Mesendoderm (in vitro differentiated cells): ENCODE results near the gene PRKAA2.

Source experiments
- DNase-seq: peaks from one replicate; pipeline ENCODE4 v3.0.0; 2013
- H2AK5ac ChIP-seq: 2 replicates; pipeline ENCODE4 v1.6.1; 2013; ENCODE audit warnings: low read length, inconsistent platforms
- H2BK120ac ChIP-seq: 2 replicates; pipeline ENCODE4 v1.6.1; 2013; ENCODE audit warnings: low read depth, mild to moderate bottlenecking, low read length, moderate library complexity, mixed read lengths
- H2BK15ac ChIP-seq: replicated peaks from 2 replicates; pipeline ENCODE4 v1.6.1; 2013; ENCODE audit warnings: low read depth, mild to moderate bottlenecking, moderate library complexity
- H2BK5ac ChIP-seq: 2 replicates; pipeline ENCODE4 v1.6.1; 2013; ENCODE audit warnings: low read length, inconsistent platforms
- H3K18ac ChIP-seq: 2 replicates; pipeline ENCODE4 v1.6.1; 2013; ENCODE audit warnings: mild to moderate bottlenecking, low read length, mixed read lengths
- H3K23ac ChIP-seq: one replicate; pipeline ENCODE4 v1.6.1; 2013; ENCODE audit warnings: low read length
- H3K27ac ChIP-seq: 2 replicates; pipeline ENCODE4 v1.5.1; 2013; ENCODE audit warnings: low read depth, mild to moderate bottlenecking, inconsistent platforms, low read length, moderate library complexity
- H3K27me3 ChIP-seq: 2 replicates; pipeline ENCODE4 v1.6.1; 2013; ENCODE audit warnings: low read length, control low read depth, mild to moderate bottlenecking, inconsistent platforms; ENCODE audit not compliant: insufficient read depth, poor library complexity
- H3K36me3 ChIP-seq: 2 replicates; pipeline ENCODE4 v1.6.1; 2013; ENCODE audit warnings: low read length, inconsistent platforms; ENCODE audit not compliant: control insufficient read depth, insufficient read depth
- H3K4ac ChIP-seq: one replicate; pipeline ENCODE4 v1.6.1; 2013; ENCODE audit warnings: low read depth, mild to moderate bottlenecking, low read length, moderate library complexity
- H3K4me1 ChIP-seq: 2 replicates; pipeline ENCODE4 v1.6.1; 2013; ENCODE audit warnings: low read depth, low read length, inconsistent platforms; ENCODE audit not compliant: control insufficient read depth
- H3K4me2 ChIP-seq: 2 replicates; pipeline ENCODE4 v1.6.1; 2013; ENCODE audit warnings: low read length
- H3K4me3 ChIP-seq: 2 replicates; pipeline ENCODE4 v1.5.1; 2013; ENCODE audit warnings: mild to moderate bottlenecking, low read length
- H3K56ac ChIP-seq: one replicate; pipeline ENCODE4 v1.6.1; 2013; ENCODE audit warnings: low read length
- H3K79me1 ChIP-seq: 2 replicates; pipeline ENCODE4 v1.6.1; 2013; ENCODE audit warnings: low read length, inconsistent platforms
- H3K79me2 ChIP-seq: 2 replicates; pipeline ENCODE4 v1.6.1; 2013; ENCODE audit warnings: mild to moderate bottlenecking, low read length; ENCODE audit not compliant: control insufficient read depth, insufficient read depth
- H3K9ac ChIP-seq: 2 replicates; pipeline ENCODE4 v1.6.1; 2013; ENCODE audit warnings: low read length, inconsistent platforms
- H4K5ac ChIP-seq: one replicate; pipeline ENCODE4 v1.6.1; 2013; ENCODE audit warnings: low read length
- H4K8ac ChIP-seq: one replicate; pipeline ENCODE4 v1.6.1; 2013; ENCODE audit warnings: low read depth, mild to moderate bottlenecking, control low read depth, low read length, moderate library complexity
- WGBS: extraction: QIAGEN DNeasy Blood & Tissue Kit; methylation state at CpG from one replicate; pipeline ENCODE4 v1.1.7; 2013; ENCODE audit warnings: low lambda C conversion rate, missing lambda C conversion rate; ENCODE audit not compliant: insufficient coverage; ENCODE audit errors: extremely low coverage; 5-methylcytosine and 5-hydroxymethylcytosine counted together

The PRKAA2 gene

DNA sequence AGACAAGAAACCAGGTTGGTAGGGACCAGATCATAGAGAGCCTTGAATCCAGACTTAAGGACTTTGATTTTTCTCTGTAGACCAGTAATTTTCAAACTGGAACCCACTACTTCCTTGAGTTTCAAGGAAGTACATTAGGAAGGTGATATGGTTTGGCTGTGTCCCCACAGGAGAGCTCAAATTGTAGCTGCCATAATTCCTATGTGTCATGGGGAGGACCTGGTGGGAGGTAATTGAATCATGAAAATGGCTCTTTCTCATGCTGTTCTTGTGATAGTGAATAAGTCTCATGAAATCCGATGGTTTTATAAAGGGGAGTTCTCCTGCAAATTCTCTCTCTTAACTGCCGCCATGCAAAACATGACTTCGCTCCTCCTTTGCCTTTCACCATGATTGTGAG lies 10.1 kb upstream of the PRKAA2 start:
- Histone ChIP-seq H3K79me1 (no peaks in the 10 kb centered on the region), H2BK120ac (no peak overlapping the region), H4K8ac (no peak overlapping the region), H3K36me3 (no peaks in the 10 kb centered on the region), H3K4ac (no peak overlapping the region), H3K79me2 (no peaks in the 10 kb centered on the region), H3K23ac (no peak overlapping the region), H3K18ac (no peak overlapping the region), H3K27ac (no peak overlapping the region), H2BK15ac (no peak overlapping the region), H2AK5ac (no peak overlapping the region), H3K4me3 (no peak overlapping the region), H3K27me3 (no peaks in the 10 kb centered on the region), H3K4me2 (no peak overlapping the region), H3K4me1 (no peaks in the 10 kb centered on the region), H3K56ac (no peak overlapping the region), H2BK5ac (no peak overlapping the region), H3K9ac (no peak overlapping the region), H4K5ac (no peak overlapping the region)
- WGBS, result no CpG with 5 or more reads among the region's 3 CpGs
- no peak for DNase-seq

DNA sequence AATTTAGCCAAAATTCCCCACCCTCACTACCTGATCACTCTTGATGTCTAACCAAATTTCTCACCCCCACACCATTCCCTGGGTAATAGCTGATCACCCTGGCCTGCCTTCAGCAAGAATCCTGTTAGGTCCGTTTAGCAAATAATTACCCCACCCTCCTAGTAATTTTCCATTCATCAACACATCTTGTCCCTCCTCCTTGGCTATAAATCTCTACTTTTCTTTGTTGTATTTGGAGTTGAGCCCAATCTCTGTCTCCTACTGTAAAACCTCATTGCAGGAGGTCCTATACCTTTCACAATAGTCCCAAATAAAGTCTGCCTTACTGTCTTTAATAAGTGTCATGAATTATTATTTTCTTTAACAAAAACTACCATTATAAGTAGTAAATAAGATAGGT lies 6.9 kb upstream of the PRKAA2 start:
- Histone ChIP-seq H3K4me1 (no peaks in the 10 kb centered on the region), H3K79me2 (no peaks in the 10 kb centered on the region), H3K27ac (no peak overlapping the region), H2BK5ac (no peak overlapping the region), H3K18ac (no peak overlapping the region), H3K4me2 (no peak overlapping the region), H3K4ac (no peak overlapping the region), H2BK15ac (no peak overlapping the region), H3K23ac (no peak overlapping the region), H2BK120ac (no peak overlapping the region), H3K4me3 (no peak overlapping the region), H3K27me3 (no peaks in the 10 kb centered on the region), H4K8ac (no peak overlapping the region), H3K79me1 (no peaks in the 10 kb centered on the region), H3K56ac (no peak overlapping the region), H3K36me3 (no peaks in the 10 kb centered on the region), H3K9ac (no peak overlapping the region), H2AK5ac (no peak overlapping the region), H4K5ac (no peak overlapping the region)
- no peak for DNase-seq
- WGBS, result no CpG with 5 or more reads among the region's 1 CpG

DNA sequence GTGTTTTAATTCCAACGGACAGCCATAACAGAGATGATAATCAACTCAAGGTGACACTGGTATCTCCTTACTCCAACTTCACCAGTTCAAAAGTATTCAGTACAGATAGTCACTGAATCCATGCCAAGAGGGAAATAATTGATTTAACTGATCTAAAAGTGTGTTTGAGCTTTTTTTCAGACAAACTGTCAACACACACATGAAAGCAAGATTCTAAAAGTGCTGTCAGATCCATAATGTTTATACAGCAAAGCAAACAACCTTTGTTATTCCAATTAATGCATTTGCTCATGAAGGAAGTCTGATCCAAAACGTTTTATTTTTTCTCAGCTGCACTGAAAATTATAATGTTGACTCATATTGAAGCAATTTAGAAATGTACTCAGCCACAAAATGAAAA lies 5.9 kb upstream of the PRKAA2 start:
- no peaks in the 10 kb centered on the region for H3K36me3 ChIP-seq
- no peak overlapping the region for H4K5ac ChIP-seq
- H3K18ac ChIP-seq, result no peak overlapping the region
- H3K56ac ChIP-seq, result no peak overlapping the region
- H3K4me3 ChIP-seq, result no peak overlapping the region
- H3K79me2 ChIP-seq, result no peaks in the 10 kb centered on the region
- no peaks in the 10 kb centered on the region for H3K4me1 ChIP-seq
- H2BK15ac ChIP-seq, result no peak overlapping the region
- no peak overlapping the region for H2AK5ac ChIP-seq
- no CpG with 5 or more reads among the region's 2 CpGs for WGBS
- H3K27ac ChIP-seq, result no peak overlapping the region
- H4K8ac ChIP-seq, result no peak overlapping the region
- no peak overlapping the region for H3K23ac ChIP-seq
- no peak for DNase-seq
- no peak overlapping the region for H2BK120ac ChIP-seq
- H3K79me1 ChIP-seq, result no peaks in the 10 kb centered on the region
- H3K4me2 ChIP-seq, result no peak overlapping the region
- H3K9ac ChIP-seq, result no peak overlapping the region
- H3K4ac ChIP-seq, result no peak overlapping the region
- peaks cover under 1% of the 10 kb centered on the region for H3K27me3 ChIP-seq
- no peak overlapping the region for H2BK5ac ChIP-seq

DNA sequence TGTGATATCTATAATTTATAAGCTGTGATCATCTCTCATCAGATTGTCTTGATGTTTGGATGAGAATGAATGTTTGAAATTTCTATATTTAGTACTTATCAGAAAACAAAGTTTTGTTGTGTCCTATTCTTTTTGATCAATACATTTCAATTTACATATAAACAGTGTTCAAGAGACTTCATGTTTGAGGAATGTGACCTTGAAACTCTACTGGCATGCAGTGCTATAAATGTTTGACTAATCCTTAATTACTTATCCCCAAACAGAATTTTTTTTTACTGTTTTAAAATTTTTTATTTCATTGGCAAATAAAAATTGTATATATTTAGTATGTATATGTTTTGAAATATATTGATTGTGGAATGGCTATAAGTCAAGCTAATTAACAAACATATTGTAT lies 1.5 kb upstream of the PRKAA2 start:
- no peak overlapping the region for H3K4me2 ChIP-seq
- H4K5ac ChIP-seq, result no peak overlapping the region
- H3K36me3 ChIP-seq, result no peaks in the 10 kb centered on the region
- H3K9ac ChIP-seq, result no peak overlapping the region
- H3K18ac ChIP-seq, result no peak overlapping the region
- no peak overlapping the region for H3K4ac ChIP-seq
- H3K23ac ChIP-seq, result no peak overlapping the region
- no peak overlapping the region for H2AK5ac ChIP-seq
- no peak overlapping the region for H3K27ac ChIP-seq
- peaks cover 2% of the 10 kb centered on the region for H3K27me3 ChIP-seq
- no peak overlapping the region for H2BK5ac ChIP-seq
- H2BK15ac ChIP-seq, result no peak overlapping the region
- no peak overlapping the region for H3K56ac ChIP-seq
- no peaks in the 10 kb centered on the region for H3K79me2 ChIP-seq
- H3K4me1 ChIP-seq, result no peaks in the 10 kb centered on the region
- no peak overlapping the region for H3K4me3 ChIP-seq
- H2BK120ac ChIP-seq, result no peak overlapping the region
- DNase-seq, result no peak
- H4K8ac ChIP-seq, result no peak overlapping the region
- no peaks in the 10 kb centered on the region for H3K79me1 ChIP-seq

DNA sequence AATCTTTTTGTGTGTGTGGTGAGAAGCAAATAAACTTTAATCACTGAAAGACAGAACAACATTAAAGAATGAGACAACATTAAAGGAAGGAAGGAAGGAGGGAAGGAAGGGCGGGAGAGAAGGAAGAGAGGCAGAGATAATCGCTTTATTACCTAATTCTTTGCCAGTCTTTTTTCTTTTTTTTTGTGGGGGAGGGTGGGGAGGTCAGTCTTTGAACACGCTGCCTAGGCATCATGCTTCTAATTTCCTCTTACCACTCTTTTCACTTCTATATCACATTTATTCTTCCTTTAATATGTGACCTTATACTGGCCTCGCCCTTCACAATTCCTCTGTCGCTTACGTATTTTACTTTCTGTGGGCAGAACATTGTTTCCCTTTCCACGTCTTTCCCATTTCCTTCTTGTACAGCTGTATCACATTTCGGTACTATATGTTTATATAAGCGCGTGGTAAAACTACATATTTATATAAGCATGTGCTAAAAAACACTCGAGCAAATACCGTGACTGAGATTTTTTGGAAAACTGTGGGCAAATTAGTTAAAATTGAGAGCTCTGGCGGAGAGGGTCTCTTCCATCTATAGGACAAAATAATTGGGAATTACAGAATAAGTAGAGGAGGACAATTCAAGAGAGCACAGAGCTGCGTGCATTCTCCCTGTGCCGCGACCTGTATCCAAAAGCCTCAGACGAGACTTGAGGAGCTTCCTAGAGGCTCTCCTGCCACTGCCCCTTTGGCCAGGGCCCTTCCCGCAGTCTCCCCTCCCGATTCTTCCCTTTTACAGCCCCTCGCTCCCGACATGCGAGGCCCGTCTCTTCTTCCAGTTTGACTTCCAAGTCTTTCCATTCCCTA lies 823 bp upstream of the PRKAA2 start:
- Histone ChIP-seq H2BK5ac (no peak overlapping the region), H3K23ac (no peak overlapping the region), H4K5ac (no peak overlapping the region), H4K8ac (peak overlapping the region; percentile 56), H3K27me3 (peaks cover 2% of the 10 kb centered on the region), H3K9ac (peak overlapping the region; percentile 77), H3K18ac (no peak overlapping the region), H3K4me1 (no peaks in the 10 kb centered on the region), H3K56ac (peak overlapping the region; percentile 89), H2BK120ac (no peak overlapping the region), H3K4me3 (peak overlapping the region; percentile 26), H3K4ac (no peak overlapping the region), H3K4me2 (peak overlapping the region; percentile 53), H2AK5ac (no peak overlapping the region), H3K27ac (no peak overlapping the region), H3K79me2 (no peaks in the 10 kb centered on the region), H2BK15ac (no peak overlapping the region), H3K79me1 (no peaks in the 10 kb centered on the region), H3K36me3 (no peaks in the 10 kb centered on the region)
- DNase-seq, result peak; percentile 23
- no CpG with 5 or more reads among the region's 23 CpGs for WGBS
